ENCODE measurements around the gene SEPTIN10.

SEPTIN10 gene

DNA sequence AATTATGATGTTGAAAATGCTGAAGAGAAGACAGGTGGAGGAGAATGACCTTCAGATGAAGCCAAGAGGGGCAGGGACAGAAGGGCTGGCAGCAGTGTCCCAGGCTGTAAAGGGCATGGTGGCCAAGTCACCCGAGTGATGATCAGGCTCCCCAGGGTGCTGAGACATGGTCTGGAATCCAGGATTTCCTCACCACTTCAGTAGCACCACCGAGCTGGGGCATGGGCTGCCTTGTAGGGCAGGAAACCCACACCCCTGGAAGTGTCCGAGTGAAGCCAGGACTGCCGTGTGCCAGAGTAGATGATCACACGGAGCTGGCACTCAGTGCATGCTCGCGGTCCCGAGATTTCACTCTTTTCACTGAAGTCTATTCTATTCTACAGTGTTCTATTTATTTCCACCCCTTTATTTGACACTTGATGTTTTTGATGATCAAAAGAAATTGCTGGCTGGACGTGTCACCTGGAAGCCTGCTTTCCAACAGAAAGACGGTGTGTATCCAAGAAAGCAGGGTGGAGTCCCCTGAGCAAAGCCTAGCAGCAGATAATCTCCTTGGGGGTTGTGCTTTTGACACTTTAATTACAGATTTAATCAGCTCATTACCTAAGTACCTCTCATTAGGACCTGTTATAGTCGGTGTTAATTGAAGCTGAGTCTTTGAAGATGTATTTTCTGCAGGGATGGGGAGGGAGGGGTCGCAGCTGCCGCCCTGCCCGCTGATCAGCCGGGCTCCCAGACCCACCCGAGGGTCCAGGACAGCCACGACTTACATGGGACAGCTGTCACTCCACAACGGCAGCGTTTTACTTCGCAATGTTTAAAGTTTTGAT, 92.3 kb downstream of the SEPTIN10 start:
- no peak for DNase-seq

- DNase-seq, result no peak
Observed at GRCh38 chr2:109519513-109519912, 94.3 kb downstream of the SEPTIN10 start.

- DNase-seq, result no peak
Observed at GRCh38 chr2:109517118-109517889, 96.5 kb downstream of the SEPTIN10 start.

DNA sequence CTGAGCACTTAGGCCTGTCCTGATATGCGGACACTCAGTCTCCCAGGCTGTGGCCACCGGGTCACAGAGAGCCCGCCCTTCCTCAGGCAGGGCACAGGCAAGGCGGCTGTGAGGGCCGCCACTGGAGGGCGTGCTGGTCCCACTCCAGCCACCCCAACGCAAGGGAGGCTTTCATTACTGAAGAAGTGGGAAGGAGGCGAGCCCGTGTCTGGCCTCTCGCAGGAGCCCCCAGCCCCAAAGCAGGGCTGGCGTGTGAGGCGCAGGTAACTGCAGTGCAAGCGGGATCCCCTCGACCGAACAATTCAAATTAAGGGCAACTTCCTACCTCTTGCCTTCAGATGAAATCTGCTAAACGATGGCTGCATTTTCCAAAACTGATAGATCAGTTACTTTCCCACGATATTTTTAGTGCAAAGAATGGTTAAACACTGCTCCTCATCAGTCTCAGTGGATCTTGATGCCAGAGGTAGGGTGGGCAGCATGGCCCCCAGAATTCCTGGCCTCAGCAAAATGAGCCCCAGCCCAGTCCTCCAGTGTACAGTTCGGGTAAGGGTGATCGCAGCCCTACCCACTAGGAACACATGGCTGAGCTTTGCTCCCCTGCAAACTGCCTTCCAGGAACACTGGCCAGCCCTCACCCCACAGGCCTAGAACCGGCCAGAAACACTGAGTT, 97.2 kb downstream of the SEPTIN10 start:
- no peak for DNase-seq

- no peak for DNase-seq
Observed at GRCh38 chr2:109514857-109515256, 98.9 kb downstream of the SEPTIN10 start.

- peak; percentile 93 for DNase-seq
Observed at GRCh38 chr2:109513749-109514588, 99.8 kb downstream of the SEPTIN10 start.

DNA sequence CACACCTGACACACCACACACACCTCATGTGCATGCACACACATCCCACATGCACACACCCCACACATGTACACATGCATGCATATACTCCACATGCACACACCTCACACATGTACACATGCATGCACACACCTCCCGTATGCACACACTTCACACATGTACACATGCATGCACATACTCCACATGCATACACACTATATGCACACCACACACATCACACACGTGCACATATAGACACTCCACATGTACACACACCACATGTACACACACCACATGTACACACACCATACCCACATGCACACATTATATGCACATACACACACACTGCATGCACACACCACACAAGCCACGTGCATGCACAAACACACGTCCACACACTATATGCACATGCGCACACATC, 100.5 kb downstream of the SEPTIN10 start:
- DNase-seq, result no peak

GRCh38 chr2:109512076-109512475, 101.7 kb downstream of the SEPTIN10 start:
- DNase-seq, result no peak

GRCh38 chr2:109511168-109511567, 102.6 kb downstream of the SEPTIN10 start:
- no peak for DNase-seq

GRCh38 chr2:109510136-109511028, 103.4 kb downstream of the SEPTIN10 start:
- DNase-seq, result peak; percentile 68

GRCh38 chr2:109508556-109508955, 105.2 kb downstream of the SEPTIN10 start:
- no peak for DNase-seq

GRCh38 chr2:109507828-109508227, 105.9 kb downstream of the SEPTIN10 start:
- no peak for DNase-seq

GRCh38 chr2:109507217-109507616, 106.5 kb downstream of the SEPTIN10 start:
- DNase-seq, result no peak

- no peak for DNase-seq
Observed at GRCh38 chr2:109503191-109503590, 110.6 kb downstream of the SEPTIN10 start.

DNA sequence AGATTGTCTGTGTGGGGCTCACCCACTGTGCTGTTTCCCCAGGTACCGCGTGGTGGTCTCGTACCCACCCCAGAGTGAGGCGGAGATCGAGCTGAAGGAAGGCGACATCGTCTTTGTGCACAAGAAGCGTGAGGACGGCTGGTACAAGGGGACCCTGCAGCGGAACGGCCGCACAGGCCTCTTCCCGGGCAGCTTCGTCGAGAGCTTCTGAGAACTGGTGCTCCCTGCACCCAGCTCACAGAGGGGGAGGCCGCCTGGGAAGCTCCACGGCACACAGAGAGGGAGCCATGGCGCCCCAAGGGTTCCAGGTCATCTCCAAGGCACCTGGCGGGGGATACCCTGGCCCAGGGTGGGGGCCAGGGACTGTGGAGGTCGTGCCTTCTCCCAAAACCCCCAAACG, 112.3 kb downstream of the SEPTIN10 start:
- DNase-seq, result no peak

- DNase-seq, result no peak
Observed at GRCh38 chr2:109500910-109501309, 112.9 kb downstream of the SEPTIN10 start.

GRCh38 chr2:109499566-109499965, 114.2 kb downstream of the SEPTIN10 start:
- no peak for DNase-seq

DNA sequence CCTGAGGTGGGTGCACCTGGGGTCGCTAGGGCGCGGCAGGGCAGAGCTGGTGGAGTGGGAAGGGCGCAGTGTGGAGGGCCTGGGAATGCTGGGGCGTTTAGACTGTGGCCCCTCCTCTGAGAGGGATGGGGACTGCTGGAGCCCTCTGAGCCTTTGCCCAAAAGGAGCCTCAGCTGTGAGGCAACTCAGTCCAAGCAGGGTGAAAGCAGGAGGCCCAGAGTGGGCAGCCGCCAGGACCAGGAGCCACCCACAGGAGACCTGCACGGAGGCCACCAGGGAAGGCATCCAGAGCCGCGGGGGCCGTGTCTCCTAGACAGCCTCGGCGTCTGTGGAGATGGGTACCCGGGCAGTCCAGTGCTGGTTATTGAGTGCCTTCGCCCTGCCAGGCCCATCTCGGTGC, 114.9 kb downstream of the SEPTIN10 start:
- no peak for DNase-seq

DNA sequence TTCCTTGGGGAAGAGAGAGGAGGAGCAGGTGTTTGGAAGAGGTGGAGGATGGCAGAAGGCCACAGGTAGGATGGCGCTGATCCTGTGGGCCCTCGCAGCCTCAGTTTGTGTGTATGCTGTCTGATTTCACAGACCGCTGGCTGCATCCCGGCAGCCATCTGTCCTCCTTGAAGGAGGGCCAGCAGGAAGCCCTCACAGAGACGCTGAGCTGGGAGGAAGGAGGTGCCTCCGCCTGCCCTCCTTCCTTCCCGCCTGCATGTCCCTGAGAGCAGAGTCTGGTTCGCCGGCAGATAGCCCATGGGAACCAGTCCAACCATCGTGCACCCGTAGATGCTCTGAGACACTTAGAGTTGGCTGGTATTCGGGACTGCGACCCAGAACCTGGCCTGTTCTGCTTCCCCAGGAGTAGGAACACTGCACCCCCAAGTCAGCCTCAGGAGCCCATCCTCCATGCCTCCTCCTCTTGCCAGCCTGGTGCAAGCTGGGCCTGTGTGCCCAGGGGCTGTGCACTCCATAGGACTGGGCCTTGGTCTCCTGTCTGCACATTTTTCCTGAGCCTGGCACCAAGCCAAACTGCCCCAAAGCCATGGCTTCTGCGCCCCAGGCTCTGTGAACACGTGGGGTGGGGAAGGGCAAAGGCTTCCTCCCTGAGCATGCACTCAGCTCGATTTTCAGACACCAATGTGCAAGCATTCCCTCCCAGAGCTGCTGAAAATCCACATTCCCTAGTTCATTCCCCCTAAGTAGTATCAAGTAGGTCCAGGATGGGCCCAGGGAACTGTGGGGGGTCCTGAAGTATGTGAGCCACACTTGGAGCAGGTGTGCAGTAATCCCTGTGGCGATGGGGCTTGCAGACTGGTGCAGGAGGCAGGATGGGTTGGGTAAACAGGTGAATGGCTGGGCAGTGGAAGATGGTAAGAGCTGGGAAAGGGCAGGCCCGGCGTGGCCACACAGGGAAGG, 115.6 kb downstream of the SEPTIN10 start:
- peak; percentile 16 for DNase-seq

- DNase-seq, result peak; percentile 87
Observed at GRCh38 chr2:109497463-109497862, 116.3 kb downstream of the SEPTIN10 start.
